NCI-H748 (cell line): ENCODE results near the gene SLC5A10.

ENCODE experiments used
- DNase-seq: peaks from one replicate; lab custom pipeline; 2025; ENCODE audit not compliant: unreplicated experiment; lab: John Stamatoyannopoulos, UW

The SLC5A10 gene

GRCh38 chr17:18981335-18981641 lies 29.3 kb downstream of the SLC5A10 start:
- DNase-seq, result no peak

- DNase-seq, result peak; percentile 42
Measured at GRCh38 chr17:18981642-18982424, 29.9 kb downstream of the SLC5A10 start.

- no peak for DNase-seq
Measured at GRCh38 chr17:18984273-18985114, 32.5 kb downstream of the SLC5A10 start.

- no peak for DNase-seq
Measured at GRCh38 chr17:18985475-18985874, 33.5 kb downstream of the SLC5A10 start.

GRCh38 chr17:18986541-18987229 lies 34.7 kb downstream of the SLC5A10 start:
- no peak for DNase-seq

- DNase-seq, result no peak
Measured at GRCh38 chr17:18987230-18987610, 35.3 kb downstream of the SLC5A10 start.

- DNase-seq, result no peak
Measured at GRCh38 chr17:18987862-18988545, 36.0 kb downstream of the SLC5A10 start.

GRCh38 chr17:18988546-18989173 lies 36.7 kb downstream of the SLC5A10 start:
- no peak for DNase-seq

GRCh38 chr17:18990331-18990730 lies 38.4 kb downstream of the SLC5A10 start:
- DNase-seq, result no peak

GRCh38 chr17:18991531-18992315 lies 39.8 kb downstream of the SLC5A10 start:
- no peak for DNase-seq

- no peak for DNase-seq
Measured at GRCh38 chr17:18992454-18993130, 40.6 kb downstream of the SLC5A10 start.

GRCh38 chr17:18993905-18994526 lies 42.1 kb downstream of the SLC5A10 start:
- DNase-seq, result no peak

- DNase-seq, result no peak
Measured at GRCh38 chr17:18994631-18995030, 42.7 kb downstream of the SLC5A10 start.

- no peak for DNase-seq
Measured at GRCh38 chr17:18995220-18995619, 43.3 kb downstream of the SLC5A10 start.

GRCh38 chr17:18996458-18996857 lies 44.5 kb downstream of the SLC5A10 start:
- DNase-seq, result peak; percentile 23

- DNase-seq, result no peak
Measured at GRCh38 chr17:18997650-18998196, 45.8 kb downstream of the SLC5A10 start.

- DNase-seq, result no peak
Measured at GRCh38 chr17:18999394-18999793, 47.4 kb downstream of the SLC5A10 start.

- DNase-seq, result no peak
Measured at GRCh38 chr17:18999911-19000310, 47.9 kb downstream of the SLC5A10 start.
